Liver (tissue), 9 donors: ENCODE results near the gene NAV2. TPM values are rescaled to one million over a fixed set of nuclear protein-coding genes. Genes with fewer than 3 reads are reported as not detected.
"Not testable (repeated sequence)": the region's sequence is repeated elsewhere in the genome, so short reads cannot be mapped to it uniquely, and the experiment has no call there.

Experiments
- DNase-seq: peaks from one replicate; pipeline ENCODE4 v3.0.0-alpha.2; 2017; ENCODE audit warnings: low spot score
- H3K27ac ChIP-seq, 2 donors: one replicate each; pipeline ENCODE4 v1.7.0; 2013; ENCODE audit warnings: inconsistent platforms in 2 of 2, low read length in 2 of 2, control low read depth in 1 of 2, low read depth in 1 of 2, mild to moderate bottlenecking in 1 of 2
- H3K27me3 ChIP-seq, 4 donors: one replicate each; pipeline versions ENCODE4 v1.6.1 to v1.7.0; 2013; ENCODE audit warnings: low read length in 3 of 4, inconsistent platforms in 1 of 4, mild to moderate bottlenecking in 1 of 4, moderate library complexity in 1 of 4; ENCODE audit not compliant: control insufficient read depth in 4 of 4, insufficient read depth in 4 of 4
- H3K36me3 ChIP-seq, 4 donors: one replicate each; pipeline versions ENCODE4 v1.6.1 to v1.7.0; 2013; ENCODE audit warnings: low read length in 3 of 4, mild to moderate bottlenecking in 3 of 4, low read depth in 1 of 4, moderate library complexity in 1 of 4; ENCODE audit not compliant: control insufficient read depth in 4 of 4, insufficient read depth in 3 of 4
- H3K4me1 ChIP-seq, 4 donors: one replicate each; pipeline versions ENCODE4 v1.6.1 to v1.7.0; 2013; ENCODE audit warnings: low read length in 3 of 4, mild to moderate bottlenecking in 3 of 4, moderate library complexity in 1 of 4; ENCODE audit not compliant: control insufficient read depth in 4 of 4, insufficient read depth in 4 of 4
- H3K4me3 ChIP-seq, 3 donors: one replicate each; pipeline versions ENCODE4 v1.6.1 to v1.7.0; 2013; ENCODE audit warnings: low read length in 3 of 3, control low read depth in 1 of 3, low read depth in 1 of 3, mild to moderate bottlenecking in 1 of 3
- H3K9ac ChIP-seq, 2 donors: one replicate each; pipeline ENCODE4 v1.7.0; 2013; ENCODE audit warnings: low read length in 2 of 2, mild to moderate bottlenecking in 2 of 2, moderate library complexity in 2 of 2, control low read depth in 1 of 2, low read depth in 1 of 2
- H3K9me3 ChIP-seq, 4 donors: one replicate each; pipeline versions ENCODE4 v1.6.1 to v1.7.0; 2013; ENCODE audit warnings: low read length in 3 of 4; ENCODE audit not compliant: control insufficient read depth in 4 of 4
- ATF3 ChIP-seq: IDR thresholded peaks from 2 replicates; pipeline ENCODE4 v1.6.1; 2016; ENCODE audit warnings: antibody characterized with exemption
- CTCF ChIP-seq: fragments of 150-350 bp; IDR thresholded peaks from 2 replicates; pipeline ENCODE4 v1.5.1; 2017; ENCODE audit warnings: improper control_type of control experiment, low read depth, low read length; ENCODE audit not compliant: missing input control
- FOXA1 ChIP-seq: IDR thresholded peaks from 2 replicates; pipeline ENCODE4 v1.6.1; 2016; ENCODE audit warnings: antibody characterized with exemption
- JUND ChIP-seq, 2 donors: IDR thresholded peaks; 2 replicates each; pipeline ENCODE4 v1.6.1; 2016; ENCODE audit warnings: antibody characterized with exemption in 2 of 2
- MAX ChIP-seq: IDR thresholded peaks from 2 replicates; pipeline ENCODE4 v1.6.1; 2016; ENCODE audit warnings: antibody characterized with exemption
- NR2F2 ChIP-seq: IDR thresholded peaks from 2 replicates; pipeline ENCODE4 v1.6.1; 2016; ENCODE audit warnings: antibody characterized with exemption
- RAD21 ChIP-seq, 2 donors: IDR thresholded peaks; 2 replicates each; pipeline ENCODE4 v1.6.1; 2016; ENCODE audit warnings: antibody characterized with exemption in 2 of 2, mild to moderate bottlenecking in 2 of 2
- REST ChIP-seq: IDR thresholded peaks from 2 replicates; pipeline ENCODE4 v1.6.1; 2016; ENCODE audit warnings: antibody characterized with exemption, mild to moderate bottlenecking
- RXRA ChIP-seq, 2 donors: IDR thresholded peaks; 2 replicates each; pipeline ENCODE4 v1.6.1; 2017 to 2018; ENCODE audit warnings: antibody characterized with exemption in 2 of 2, mild to moderate bottlenecking in 1 of 2
- SP1 ChIP-seq: IDR thresholded peaks from 2 replicates; pipeline ENCODE4 v1.6.1; 2018; ENCODE audit warnings: antibody characterized with exemption, mild to moderate bottlenecking
- TAF1 ChIP-seq: conservative IDR thresholded peaks from 2 replicates; pipeline ENCODE4 v1.6.1; 2016; ENCODE audit warnings: antibody characterized with exemption, mild to moderate bottlenecking
- WGBS: extraction: QIAGEN DNeasy Blood & Tissue Kit; methylation state at CpG from one replicate; pipeline ENCODE4 v1.1.7; 2013; 5-methylcytosine and 5-hydroxymethylcytosine counted together
- polyA plus RNA-seq, 2 donors: library from polyadenylated mRNA; stranded (reverse) in 1 of 2; unstranded in 1 of 2; fragments of 200-250 nt in 1 of 2; fragments of >200 nt in 1 of 2; fragmentation: Nextera tagmentation in 1 of 2; extraction: Ambion mirVana in 1 of 2; gene quantifications; one replicate each; pipeline versions ENCODE4 v1.2.1 to v1.2.3, GENCODE V29; 2013 to 2015
- total RNA-seq, 2 donors: library from RNA; depleted of rRNA; stranded (reverse); fragments of >200 nt; gene quantifications; one replicate each; pipeline ENCODE4 v1.2.3, GENCODE V29; 2014
- TF ChIP-seq, protein P1 (sequence below): IDR thresholded peaks from 2 replicates; pipeline ENCODE4 v1.6.1; 2016; ENCODE audit warnings: antibody characterized with exemption
- donor health status: healthy.
- donor health status: healthy.
- donor health status: healthy.
- donor health status: healthy.
- donor health status: healthy.

Gene NAV2
- total and polyA plus RNA-seq, 4 donors, result 6.3 to 20.5 (median 11.6) TPM

GRCh38 chr11:19924311-19924710 lies 211.7 kb downstream of the NAV2 start:
- no peak for DNase-seq
- WGBS, result 87% methylated on average over 1 of the region's 1 CpG
- TF ChIP-seq SP1 (no peak), JUND (IDR thresholded peaks at IDR 0.05) (no peak), ATF3 (no peak), RAD21 (IDR thresholded peaks at IDR 0.05) (no peak), MAX (no peak), NR2F2 (no peak)
- TF ChIP-seq, protein P1, sequence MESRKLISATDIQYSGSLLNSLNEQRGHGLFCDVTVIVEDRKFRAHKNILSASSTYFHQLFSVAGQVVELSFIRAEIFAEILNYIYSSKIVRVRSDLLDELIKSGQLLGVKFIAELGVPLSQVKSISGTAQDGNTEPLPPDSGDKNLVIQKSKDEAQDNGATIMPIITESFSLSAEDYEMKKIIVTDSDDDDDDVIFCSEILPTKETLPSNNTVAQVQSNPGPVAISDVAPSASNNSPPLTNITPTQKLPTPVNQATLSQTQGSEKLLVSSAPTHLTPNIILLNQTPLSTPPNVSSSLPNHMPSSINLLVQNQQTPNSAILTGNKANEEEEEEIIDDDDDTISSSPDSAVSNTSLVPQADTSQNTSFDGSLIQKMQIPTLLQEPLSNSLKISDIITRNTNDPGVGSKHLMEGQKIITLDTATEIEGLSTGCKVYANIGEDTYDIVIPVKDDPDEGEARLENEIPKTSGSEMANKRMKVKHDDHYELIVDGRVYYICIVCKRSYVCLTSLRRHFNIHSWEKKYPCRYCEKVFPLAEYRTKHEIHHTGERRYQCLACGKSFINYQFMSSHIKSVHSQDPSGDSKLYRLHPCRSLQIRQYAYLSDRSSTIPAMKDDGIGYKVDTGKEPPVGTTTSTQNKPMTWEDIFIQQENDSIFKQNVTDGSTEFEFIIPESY, result no peak
- no peak overlapping the region for H3K9ac ChIP-seq
- H3K27ac ChIP-seq, result no peak overlapping the region
- H3K4me1 ChIP-seq, result peaks cover 0 to 10% (median 4%) of the 10 kb centered on the region in 4 donors
- no peaks in the 10 kb centered on the region for H3K9me3 ChIP-seq
- no peaks in the 10 kb centered on the region for H3K36me3 ChIP-seq
- H3K27me3 ChIP-seq, result no peaks in the 10 kb centered on the region
- no peak overlapping the region for H3K4me3 ChIP-seq

- no peak overlapping the region for H3K4me3 ChIP-seq
- H3K4me1 ChIP-seq, result peaks cover 0 to 10% (median 3%) of the 10 kb centered on the region in 4 donors
- H3K27me3 ChIP-seq, result no peaks in the 10 kb centered on the region
- H3K27ac ChIP-seq, result no peak overlapping the region
- H3K9ac ChIP-seq, result no peak overlapping the region
- 56% methylated on average over 1 of the region's 1 CpG for WGBS
- no peaks in the 10 kb centered on the region for H3K36me3 ChIP-seq
- no peak for DNase-seq
- TF ChIP-seq RAD21 (IDR thresholded peaks at IDR 0.05) (no peak), REST (no peak), MAX (no peak), CTCF (no peak), FOXA1 (no peak), RXRA (IDR thresholded peaks at IDR 0.05) (no peak), NR2F2 (no peak), TAF1 (no peak), ATF3 (no peak)
- TF ChIP-seq, protein P1, result no peak
- no peaks in the 10 kb centered on the region for H3K9me3 ChIP-seq
Observed at GRCh38 chr11:19924716-19925115, 212.1 kb downstream of the NAV2 start.

- not testable (repeated sequence) for H3K9me3 ChIP-seq, DNase-seq, H3K27ac ChIP-seq, H3K9ac ChIP-seq, H3K36me3 ChIP-seq, H3K4me3 ChIP-seq, H3K4me1 ChIP-seq, H3K27me3 ChIP-seq
- 87% methylated on average over 2 of the region's 2 CpGs for WGBS
Observed at GRCh38 chr11:19927403-19927802, 214.8 kb downstream of the NAV2 start.
